Motor neuron (in vitro differentiated cells): ENCODE results near the gene SAMD4A. TPM values are rescaled to one million over a fixed set of nuclear protein-coding genes. Genes with fewer than 3 reads are reported as not detected.
A peak's percentile ranks its signal among the peaks of the same experiment; 100 is the strongest.
"Not testable (repeated sequence)": the region's sequence is repeated elsewhere in the genome, so short reads cannot be mapped to it uniquely, and the experiment has no call there.

ENCODE experiments used
- ATAC-seq, 8 experiments: fragments of 200-7000 bp; cut with Tn5 transposase; replicated peaks in 6 of 8; 2 replicates each; pipeline ENCODE4 v1.8.0; 2021; ENCODE audit warnings: mild to moderate bottlenecking in 8 of 8, moderate library complexity in 8 of 8
- H3K27ac ChIP-seq, 2 donors: fragments of 250-450 bp; sonication (Bioruptor Pico); 2 replicates each; pipeline ENCODE4 v1.9.0; 2021; ENCODE audit warnings: antibody characterized with exemption in 2 of 2, mild to moderate bottlenecking in 2 of 2, moderate library complexity in 1 of 2
- H3K4me1 ChIP-seq, 2 donors: fragments of 250-450 bp; sonication (Bioruptor Pico); replicated peaks in 1 of 2; 2 replicates each; pipeline ENCODE4 v1.6.1; 2021; ENCODE audit warnings: antibody characterized with exemption in 2 of 2, mild to moderate bottlenecking in 2 of 2, moderate library complexity in 1 of 2
- H3K4me3 ChIP-seq, 5 donors: fragments of 250-450 bp; sonication (Bioruptor Pico); 2 replicates each; pipeline ENCODE4 v1.9.0; 2021; ENCODE audit warnings: antibody characterized with exemption in 5 of 5, mild to moderate bottlenecking in 5 of 5, moderate library complexity in 4 of 5
- WGBS, 10 experiments: fragments of 450-650 bp; shearing (Covaris generic); methylation state at CpG; one replicate each; pipeline ENCODE4 v1.0.0; 2022; 5-methylcytosine and 5-hydroxymethylcytosine counted together
- in situ Hi-C, 9 experiments: fragments of 400-800 bp; cut with MboI; loops; one replicate each; pipeline ENCODE4 v1.15.0; 2021; ENCODE audit warnings: low sequenced_read_pairs in 9 of 9, low pct_unique_long_range_greater_than_20kb in 2 of 9; ENCODE audit not compliant: unreplicated experiment in 9 of 9
- total RNA-seq, 8 experiments: library from RNA; unstranded; fragments of 300-600 nt; gene quantifications; 2 replicates each; pipeline versions ENCODE4 v1.2.3 to v1.2.4, GENCODE V29; 2022

Gene SAMD4A
- total RNA-seq, 8 experiments from 2014 or later = 2.1 to 38.6 (median 9.9) TPM

DNA sequence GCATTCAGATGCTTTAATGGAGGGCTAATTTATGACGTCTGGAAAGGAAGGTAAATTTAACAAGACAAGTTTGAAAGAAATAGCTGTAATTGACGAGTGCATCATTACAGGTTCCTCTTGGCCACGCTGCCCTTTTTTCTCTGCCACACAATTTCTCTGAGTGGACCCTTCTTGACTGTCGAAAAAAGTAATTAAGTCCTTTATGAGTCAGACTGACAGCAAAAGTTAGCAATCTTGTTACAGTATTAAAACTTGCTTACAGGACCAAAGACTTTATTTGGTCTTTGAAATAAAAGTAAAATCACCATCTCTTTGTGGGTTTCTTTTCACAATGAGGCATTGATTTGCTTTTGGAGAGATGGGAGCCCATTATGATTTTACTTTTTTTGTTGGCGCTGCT, 42.6 kb downstream of the SAMD4A start:
- no peak overlapping the region for H3K27ac ChIP-seq
- in situ Hi-C loops = no loop called here
- H3K4me3 ChIP-seq = no peak overlapping the region
- H3K4me1 ChIP-seq = no peaks in the 10 kb centered on the region
- no peak for ATAC-seq
- 20 to 92% (median 73%) methylated on average over 1 to 5 of the region's 5 CpGs for WGBS, 10 experiments

DNA sequence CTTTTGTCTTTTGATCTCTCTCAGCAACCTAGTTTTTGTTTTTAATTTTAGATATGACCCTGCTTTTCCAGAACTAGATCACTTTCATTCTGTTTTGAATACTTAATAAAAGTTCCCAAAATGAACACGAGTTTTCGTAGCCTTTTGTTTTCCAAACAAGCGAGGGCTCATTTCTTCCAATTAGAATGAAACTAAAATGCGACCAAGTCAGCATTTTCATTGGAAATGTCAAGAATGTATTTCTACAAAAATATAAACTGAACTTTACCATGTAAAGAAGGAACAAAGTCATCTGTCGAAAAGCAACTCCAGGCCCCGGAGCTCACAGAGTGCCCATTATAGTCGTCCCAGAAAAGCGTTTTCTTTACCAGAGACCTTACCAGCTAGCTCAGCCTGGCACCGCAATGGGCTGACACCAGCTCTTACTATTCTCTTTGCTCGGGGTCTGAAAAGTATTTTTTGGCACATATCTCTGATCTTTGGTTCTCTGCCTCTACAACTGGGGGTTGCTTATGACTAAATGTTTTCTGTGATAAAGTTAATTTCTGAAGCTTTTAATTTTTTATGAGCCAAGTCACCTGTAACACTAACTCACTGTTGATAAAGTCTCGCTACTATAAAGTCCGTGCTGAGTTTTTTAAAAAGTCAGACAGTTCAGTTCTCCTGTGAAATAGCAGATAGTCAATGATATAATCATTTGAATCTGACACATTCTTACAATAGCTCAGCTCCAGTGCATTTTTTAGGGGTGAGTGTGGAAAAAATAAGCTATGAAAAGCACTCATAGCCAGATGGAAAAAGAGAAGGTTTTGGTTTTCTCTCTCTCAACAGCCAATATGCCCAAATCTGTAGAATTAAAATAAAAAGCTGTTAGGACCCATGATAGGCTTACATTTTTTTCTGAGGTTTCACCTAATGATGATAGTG, 43.4 kb downstream of the SAMD4A start:
- Histone ChIP-seq H3K4me1 (no peaks in the 10 kb centered on the region), H3K27ac (no peak overlapping the region), H3K4me3 (no peak overlapping the region)
- ATAC-seq = peak in 1 of 8 experiments; percentile 34
- in situ Hi-C loops = no loop called here
- 29 to 100% (median 92%) methylated on average over 4 to 12 of the region's 12 CpGs for WGBS, 10 experiments

- Histone ChIP-seq H3K27ac (no peak overlapping the region), H3K4me3 (no peak overlapping the region), H3K4me1 (no peaks in the 10 kb centered on the region)
- whole genome bisulfite sequencing, 10 experiments = 33 to 92% (median 74%) methylated on average over 1 to 3 of the region's 3 CpGs
- ATAC-seq = no peak
- in situ Hi-C loops = no loop called here
Measured at GRCh38 chr14:54614296-54614695, 47.4 kb downstream of the SAMD4A start.

GRCh38 chr14:54617467-54617866, 50.5 kb downstream of the SAMD4A start:
- WGBS, 10 experiments = 47 to 95% (median 82%) methylated on average over 1 to 3 of the region's 3 CpGs
- H3K4me3 ChIP-seq = no peak overlapping the region
- in situ Hi-C loops = no loop called here
- no peak for ATAC-seq
- no peak overlapping the region for H3K27ac ChIP-seq
- H3K4me1 ChIP-seq = no peaks in the 10 kb centered on the region

DNA sequence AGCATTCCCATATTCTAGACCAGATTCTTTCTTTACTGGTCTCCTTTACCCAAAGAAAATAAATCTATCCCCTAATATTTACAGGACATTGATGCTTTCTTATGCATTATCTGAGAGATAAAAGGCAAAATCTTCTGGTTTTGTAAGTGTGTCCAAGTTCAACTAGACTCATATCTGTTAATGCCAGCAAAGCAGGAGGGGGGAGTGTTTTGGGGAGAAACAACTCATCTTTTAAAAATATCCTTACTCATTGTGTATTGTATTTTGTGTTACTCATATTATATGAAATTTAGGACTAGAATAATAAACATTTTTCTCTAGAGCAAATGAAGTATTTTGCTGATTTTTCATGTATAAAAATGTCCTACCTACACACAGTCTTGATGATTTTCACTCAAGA, 54.8 kb downstream of the SAMD4A start:
- H3K27ac ChIP-seq = no peak overlapping the region
- peaks cover 0 to 11% of the 10 kb centered on the region in 2 donors for H3K4me1 ChIP-seq
- ATAC-seq = no peak
- in situ Hi-C loops = no loop called here
- H3K4me3 ChIP-seq = no peak overlapping the region

DNA sequence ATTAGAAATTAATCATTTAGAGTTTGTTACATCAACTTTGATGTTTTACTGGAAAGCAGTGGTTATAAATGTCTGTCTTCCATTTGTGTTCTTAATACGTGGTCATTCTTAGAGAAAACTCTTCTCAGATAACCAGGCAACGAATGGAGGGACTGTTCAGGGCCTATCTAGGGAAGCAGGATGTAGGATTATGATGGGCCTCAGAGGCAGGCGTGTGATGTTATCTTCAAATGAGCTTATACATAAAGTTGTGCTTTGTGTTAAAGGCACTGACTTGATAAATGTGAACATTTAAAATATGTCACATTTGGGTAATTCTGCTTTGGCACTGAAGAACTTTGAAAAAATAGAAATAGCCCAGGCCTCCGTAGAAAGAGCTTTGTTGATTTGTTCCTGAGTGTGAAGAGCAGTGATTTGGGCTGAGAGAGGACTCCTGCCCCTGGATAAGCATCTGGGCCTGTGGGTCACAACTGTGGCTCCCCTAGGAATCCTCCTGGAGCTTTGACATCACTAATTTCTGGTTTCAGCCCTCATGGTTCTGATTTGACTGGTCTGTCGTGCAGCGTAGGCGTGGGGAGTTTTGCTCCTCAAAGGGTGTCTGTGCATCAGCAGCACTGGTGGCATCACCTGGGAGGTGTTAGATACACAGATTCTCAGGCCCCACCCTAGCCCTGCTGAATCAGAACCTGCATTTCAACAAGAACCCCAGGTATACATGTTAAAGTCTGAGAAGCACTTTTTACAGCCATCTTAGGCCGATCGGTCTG, 55.4 kb downstream of the SAMD4A start:
- Histone ChIP-seq H3K4me1 (peaks cover 5 to 15% of the 10 kb centered on the region in 2 donors), H3K4me3 (no peak overlapping the region), H3K27ac (no peak overlapping the region)
- ATAC-seq = no peak
- 81 to 100% (median 95%) methylated on average over 1 to 7 of the region's 9 CpGs; no CpG with 5 or more reads in 2 of the 10 experiments for WGBS, 10 experiments
- in situ Hi-C loops = no loop called here

GRCh38 chr14:54623279-54624004, 56.5 kb downstream of the SAMD4A start:
- in situ Hi-C loops = no loop called here
- peaks cover 14 to 25% of the 10 kb centered on the region in 2 donors for H3K4me1 ChIP-seq
- no peak overlapping the region for H3K27ac ChIP-seq
- ATAC-seq = no peak
- H3K4me3 ChIP-seq = no peak overlapping the region
- 43 to 86% (median 78%) methylated on average over 1 of the region's 1 CpG; no CpG with 5 or more reads in 4 of the 10 experiments for WGBS, 10 experiments

GRCh38 chr14:54624005-54624358, 57.1 kb downstream of the SAMD4A start:
- 81 to 97% (median 94%) methylated on average over 3 to 13 of the region's 19 CpGs; no CpG with 5 or more reads in 1 of the 10 experiments for WGBS, 10 experiments
- in situ Hi-C loops, H3K27ac ChIP-seq, ATAC-seq, H3K4me3 ChIP-seq: not testable (repeated sequence)
- H3K4me1 ChIP-seq = peaks cover 14 to 25% of the 10 kb centered on the region in 2 donors

GRCh38 chr14:54625112-54625511, 58.2 kb downstream of the SAMD4A start:
- no peak overlapping the region for H3K27ac ChIP-seq
- H3K4me1 ChIP-seq = peaks cover 14 to 25% of the 10 kb centered on the region in 2 donors
- peak in 5 of 8 experiments; percentile 44 to 83 (median 72) for ATAC-seq
- in situ Hi-C loops = no loop called here
- 33 to 96% (median 67%) methylated on average over 2 to 5 of the region's 5 CpGs; no CpG with 5 or more reads in 2 of the 10 experiments for WGBS, 10 experiments
- no peak overlapping the region for H3K4me3 ChIP-seq

DNA sequence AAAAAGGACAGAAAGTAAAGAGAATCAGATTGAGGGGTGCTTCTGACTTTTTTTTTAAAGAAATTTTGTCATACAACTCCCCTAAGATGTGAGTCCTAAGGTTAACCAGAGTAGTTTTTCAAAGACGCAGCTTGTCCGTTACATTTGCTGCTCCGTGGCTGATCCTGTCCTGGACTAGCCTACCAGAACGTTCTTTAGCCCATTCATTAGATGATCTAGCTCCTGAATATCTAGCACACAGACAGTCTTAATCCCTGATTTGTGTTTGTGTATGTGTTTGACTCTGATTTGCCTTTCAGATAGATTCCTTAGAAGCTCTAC, 60.3 kb downstream of the SAMD4A start:
- ATAC-seq = peak in 6 of 8 experiments; percentile 8 to 46 (median 32)
- Histone ChIP-seq H3K4me3 (no peak overlapping the region), H3K27ac (peak overlapping the region in 1 of 2 donors; percentile 30), H3K4me1 (peaks cover 14 to 25% of the 10 kb centered on the region in 2 donors)
- in situ Hi-C loops = no loop called here
- WGBS, 10 experiments = 0 to 81% (median 68%) methylated on average over 1 to 4 of the region's 4 CpGs; no CpG with 5 or more reads in 3 of the 10 experiments

GRCh38 chr14:54627540-54628363, 60.8 kb downstream of the SAMD4A start:
- Histone ChIP-seq H3K4me3 (no peak overlapping the region), H3K4me1 (peaks cover 14 to 25% of the 10 kb centered on the region in 2 donors), H3K27ac (peak overlapping the region in 1 of 2 donors; percentile 30)
- 10 to 68% (median 40%) methylated on average over 1 to 11 of the region's 13 CpGs for WGBS, 10 experiments
- in situ Hi-C loops = no loop called here
- ATAC-seq = peak; percentile 53 to 84 (median 66)

- in situ Hi-C loops = no loop called here
- Histone ChIP-seq H3K4me1 (peaks cover 14 to 25% of the 10 kb centered on the region in 2 donors), H3K4me3 (no peak overlapping the region), H3K27ac (no peak overlapping the region)
- no peak for ATAC-seq
- 24 to 100% (median 88%) methylated on average over 1 to 3 of the region's 3 CpGs for WGBS, 10 experiments
Measured at GRCh38 chr14:54629183-54629582, 62.3 kb downstream of the SAMD4A start.
